ENCODE measurements around the gene FMN1. TPM values are rescaled to one million over a fixed set of nuclear protein-coding genes. Genes with fewer than 3 reads are reported as not detected.

FMN1 gene
- total RNA-seq, 4 donors from 2014 or later: 2.6 to 6.6 (median 4.2) TPM

DNA sequence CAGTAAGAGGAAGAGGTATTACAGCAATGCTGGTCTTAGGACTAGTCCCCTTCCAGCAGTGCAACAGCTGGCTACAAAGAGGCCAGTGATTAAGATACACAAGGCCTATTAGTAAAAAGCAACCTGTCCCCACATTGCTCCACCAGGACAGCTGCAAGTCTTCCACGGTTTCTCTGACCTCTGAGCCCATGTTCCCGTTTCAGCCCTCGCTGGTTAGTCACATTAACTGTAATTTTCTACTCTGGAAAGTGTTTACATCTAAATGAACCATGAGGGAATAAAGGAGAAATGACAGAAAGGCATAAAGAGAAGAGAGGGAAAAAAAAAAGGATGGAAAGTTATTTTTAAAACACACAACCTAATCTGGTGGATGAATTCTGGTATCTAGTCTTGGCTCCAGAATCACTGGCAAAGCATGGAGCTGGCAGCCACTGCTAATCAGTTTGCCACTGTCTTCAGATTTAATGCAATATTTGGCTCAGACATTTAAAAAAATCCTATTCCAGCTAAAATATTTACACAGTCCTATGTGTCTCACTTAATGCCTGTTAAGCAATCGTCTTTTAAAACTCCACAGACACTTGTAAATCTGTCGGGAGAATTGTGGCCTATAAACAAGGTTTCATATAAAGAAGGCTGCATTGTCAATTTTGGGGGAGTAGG, 321.8 kb downstream of the FMN1 start:
- H3K4me1 ChIP-seq: no peaks in the 10 kb centered on the region
- TF ChIP-seq, protein P1, sequence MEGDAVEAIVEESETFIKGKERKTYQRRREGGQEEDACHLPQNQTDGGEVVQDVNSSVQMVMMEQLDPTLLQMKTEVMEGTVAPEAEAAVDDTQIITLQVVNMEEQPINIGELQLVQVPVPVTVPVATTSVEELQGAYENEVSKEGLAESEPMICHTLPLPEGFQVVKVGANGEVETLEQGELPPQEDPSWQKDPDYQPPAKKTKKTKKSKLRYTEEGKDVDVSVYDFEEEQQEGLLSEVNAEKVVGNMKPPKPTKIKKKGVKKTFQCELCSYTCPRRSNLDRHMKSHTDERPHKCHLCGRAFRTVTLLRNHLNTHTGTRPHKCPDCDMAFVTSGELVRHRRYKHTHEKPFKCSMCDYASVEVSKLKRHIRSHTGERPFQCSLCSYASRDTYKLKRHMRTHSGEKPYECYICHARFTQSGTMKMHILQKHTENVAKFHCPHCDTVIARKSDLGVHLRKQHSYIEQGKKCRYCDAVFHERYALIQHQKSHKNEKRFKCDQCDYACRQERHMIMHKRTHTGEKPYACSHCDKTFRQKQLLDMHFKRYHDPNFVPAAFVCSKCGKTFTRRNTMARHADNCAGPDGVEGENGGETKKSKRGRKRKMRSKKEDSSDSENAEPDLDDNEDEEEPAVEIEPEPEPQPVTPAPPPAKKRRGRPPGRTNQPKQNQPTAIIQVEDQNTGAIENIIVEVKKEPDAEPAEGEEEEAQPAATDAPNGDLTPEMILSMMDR (IDR thresholded peaks at IDR 0.05 in 4 of 5, conservative IDR thresholded peaks at IDR 0.05 in 1 of 5): no peak
- TF ChIP-seq POLR2A (IDR thresholded peaks at IDR 0.05): no peak

DNA sequence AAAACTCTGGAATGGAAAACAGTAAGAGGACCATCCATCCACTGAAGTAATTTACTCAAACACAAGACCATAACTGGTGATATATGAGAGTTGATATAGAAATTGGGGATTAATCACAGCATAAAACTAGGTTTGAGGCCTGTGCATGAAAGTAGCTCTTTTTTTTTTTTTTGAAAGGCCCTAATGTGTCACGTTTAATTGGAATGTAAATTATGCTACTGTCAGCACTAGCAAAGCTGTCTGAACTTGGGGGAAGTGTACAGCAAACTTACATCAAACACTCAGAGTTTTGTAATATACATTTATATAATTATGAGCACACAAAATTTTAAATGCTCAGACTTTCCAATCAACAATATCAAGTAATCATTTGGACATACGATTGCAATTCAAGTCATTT, 322.6 kb downstream of the FMN1 start:
- no peak overlapping the region for H3K4me3 ChIP-seq
- DNase-seq (no peak), ATAC-seq (no peak)
- intact Hi-C loops (cut with DNase I; ENCODE audit: low total_unique reads) (no loop called here), in situ Hi-C loops (cut with MboI; ENCODE audit: low sequenced_read_pairs in 4 of 4) (no loop called here)
- no peaks in the 10 kb centered on the region for H3K27me3 ChIP-seq
- H3K4me1 ChIP-seq: no peaks in the 10 kb centered on the region
- no peaks in the 10 kb centered on the region for H3K36me3 ChIP-seq
- peak overlapping the region in 1 of 4 donors; percentile 46 for H3K27ac ChIP-seq
- TF ChIP-seq POLR2A (IDR thresholded peaks at IDR 0.05): no peak
- TF ChIP-seq, protein P1 (IDR thresholded peaks at IDR 0.05 in 4 of 5, conservative IDR thresholded peaks at IDR 0.05 in 1 of 5): no peak
- no peaks in the 10 kb centered on the region for H3K9me3 ChIP-seq

More for the DNA sequence above, 321.8 kb downstream of the FMN1 start:
- peak; percentile 72 to 82 for ATAC-seq
- peak; percentile 26 for DNase-seq
- Histone ChIP-seq H3K27me3 (no peaks in the 10 kb centered on the region), H3K9me3 (no peaks in the 10 kb centered on the region), H3K36me3 (no peaks in the 10 kb centered on the region), H3K4me3 (no peak overlapping the region), H3K27ac (peak overlapping the region in 2 of 4 donors; percentile 34 to 37)
- in situ Hi-C loops (cut with MboI; ENCODE audit: low sequenced_read_pairs in 4 of 4) (no loop called here), intact Hi-C loops (cut with DNase I; ENCODE audit: low total_unique reads) (no loop called here)

DNA sequence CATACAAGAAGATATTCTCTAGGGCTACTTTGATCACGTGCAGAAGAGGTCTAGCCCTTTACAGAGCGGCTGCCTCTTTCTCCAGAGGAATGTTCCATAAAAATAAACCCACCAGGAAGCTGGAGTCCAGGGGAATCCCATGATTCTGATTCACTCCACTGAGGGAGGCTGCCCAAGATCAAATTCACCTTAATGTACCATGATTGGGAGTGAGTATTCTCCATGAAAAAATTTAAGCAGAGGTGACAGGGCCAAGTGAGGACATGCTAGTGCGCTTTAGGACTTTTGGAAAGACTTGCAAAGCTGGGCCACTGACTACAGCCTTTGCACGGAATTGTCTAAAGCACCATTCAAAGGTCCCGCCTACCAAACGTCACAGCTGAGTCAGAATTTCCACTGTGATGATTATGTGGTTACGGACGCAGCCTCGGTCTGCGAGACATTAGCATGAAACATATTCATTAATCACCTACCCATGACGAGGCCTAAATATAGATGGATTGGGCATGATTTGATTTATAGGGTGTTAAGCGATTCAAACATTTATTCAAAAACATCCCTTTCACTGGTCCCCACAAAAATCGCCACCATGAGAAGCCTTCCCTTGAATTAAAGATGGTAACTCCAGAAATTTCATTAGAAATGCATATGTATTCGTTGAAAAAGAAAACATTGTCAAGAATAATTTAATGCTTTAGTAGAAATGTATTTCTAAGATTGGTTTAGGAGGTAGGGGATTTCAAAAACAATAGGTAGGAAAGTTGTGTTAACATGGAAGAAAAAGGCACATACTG, 324.1 kb downstream of the FMN1 start:
- no peak overlapping the region for H3K27ac ChIP-seq
- intact Hi-C loops (cut with DNase I; ENCODE audit: low total_unique reads) (no loop called here), in situ Hi-C loops (cut with MboI; ENCODE audit: low sequenced_read_pairs in 4 of 4) (no loop called here)
- no peaks in the 10 kb centered on the region for H3K36me3 ChIP-seq
- no peak overlapping the region for H3K4me3 ChIP-seq
- H3K27me3 ChIP-seq: no peaks in the 10 kb centered on the region
- no peak for ATAC-seq
- no peak for DNase-seq
- TF ChIP-seq, protein P1 (IDR thresholded peaks at IDR 0.05 in 4 of 5, conservative IDR thresholded peaks at IDR 0.05 in 1 of 5): no peak
- no peak for TF ChIP-seq POLR2A (IDR thresholded peaks at IDR 0.05)
- no peaks in the 10 kb centered on the region for H3K4me1 ChIP-seq
- H3K9me3 ChIP-seq: no peaks in the 10 kb centered on the region

DNA sequence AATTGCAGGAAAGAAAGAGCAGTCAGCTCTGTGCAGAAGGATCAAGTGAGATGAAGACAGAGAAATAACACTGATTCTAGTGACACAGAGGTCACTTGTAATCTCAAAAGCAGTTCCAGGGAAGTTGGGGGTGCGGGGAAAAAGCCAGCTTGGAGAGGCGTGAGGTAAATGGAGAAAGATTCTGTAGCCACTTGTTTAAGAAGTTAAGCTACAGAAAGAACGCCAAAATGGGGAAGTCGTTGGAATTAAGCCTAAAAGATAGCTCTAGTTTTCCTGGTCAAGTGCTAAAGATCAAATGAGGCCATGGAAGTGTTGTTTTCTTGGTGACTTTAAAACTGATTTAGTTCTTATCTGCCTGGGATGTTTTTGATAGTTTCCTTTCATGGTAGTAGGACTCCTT, 324.7 kb downstream of the FMN1 start:
- intact Hi-C loops (cut with DNase I; ENCODE audit: low total_unique reads): no loop called here
- in situ Hi-C loops (cut with MboI; ENCODE audit: low sequenced_read_pairs in 4 of 4): no loop called here
- DNase-seq (no peak), ATAC-seq (no peak)
- Histone ChIP-seq H3K9me3 (no peaks in the 10 kb centered on the region), H3K27me3 (no peaks in the 10 kb centered on the region), H3K4me1 (no peaks in the 10 kb centered on the region), H3K36me3 (no peaks in the 10 kb centered on the region), H3K27ac (no peak overlapping the region), H3K4me3 (no peak overlapping the region)
- no peak for TF ChIP-seq POLR2A (IDR thresholded peaks at IDR 0.05)
- TF ChIP-seq, protein P1 (IDR thresholded peaks at IDR 0.05 in 4 of 5, conservative IDR thresholded peaks at IDR 0.05 in 1 of 5): no peak

Measured in gastrocnemius medialis (tissue), 4 donors.